Muscle of back (tissue), 13 donors: ENCODE results near the gene PCED1B. TPM values are rescaled to one million over a fixed set of nuclear protein-coding genes. Genes with fewer than 3 reads are reported as not detected.
"Not testable (repeated sequence)": the region's sequence is repeated elsewhere in the genome, so short reads cannot be mapped to it uniquely, and the experiment has no call there.

Source experiments
- DNase-seq, 3 donors: peaks; one replicate each; pipeline versions ENCODE4 v3.0.0 to v3.0.0-alpha.2; 2013
- long read RNA-seq, 9 donors: transcript quantifications; one replicate each; lab custom pipeline, GENCODE V29; 2026
- polyA plus RNA-seq, 10 donors: library from polyadenylated mRNA; unstranded; fragments of 120-200 nt; gene quantifications; one replicate each; pipeline ENCODE4 v1.2.1, GENCODE V29; 2013; ENCODE audit not compliant: insufficient read length in 10 of 10

PCED1B gene, protein sequence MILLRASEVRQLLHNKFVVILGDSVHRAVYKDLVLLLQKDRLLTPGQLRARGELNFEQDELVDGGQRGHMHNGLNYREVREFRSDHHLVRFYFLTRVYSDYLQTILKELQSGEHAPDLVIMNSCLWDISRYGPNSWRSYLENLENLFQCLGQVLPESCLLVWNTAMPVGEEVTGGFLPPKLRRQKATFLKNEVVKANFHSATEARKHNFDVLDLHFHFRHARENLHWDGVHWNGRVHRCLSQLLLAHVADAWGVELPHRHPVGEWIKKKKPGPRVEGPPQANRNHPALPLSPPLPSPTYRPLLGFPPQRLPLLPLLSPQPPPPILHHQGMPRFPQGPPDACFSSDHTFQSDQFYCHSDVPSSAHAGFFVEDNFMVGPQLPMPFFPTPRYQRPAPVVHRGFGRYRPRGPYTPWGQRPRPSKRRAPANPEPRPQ
- 1 to 10 TPM in 3 of 10 donors, under 1 TPM in 7; 0.21 to 3.3 (median 0.86) TPM for polyA plus RNA-seq
- long read RNA-seq, donor 1: 0 reads
- long read RNA-seq, donor 2: 0 reads
- long read RNA-seq, donor 3: 0 reads
- long read RNA-seq, donor 4: 0 reads
- long read RNA-seq, donor 5: 0 reads
- long read RNA-seq, donor 6: 0 reads
- long read RNA-seq, donor 7: 0 reads
- long read RNA-seq, donor 8: 0 reads
- long read RNA-seq, donor 9: 0 reads

DNA sequence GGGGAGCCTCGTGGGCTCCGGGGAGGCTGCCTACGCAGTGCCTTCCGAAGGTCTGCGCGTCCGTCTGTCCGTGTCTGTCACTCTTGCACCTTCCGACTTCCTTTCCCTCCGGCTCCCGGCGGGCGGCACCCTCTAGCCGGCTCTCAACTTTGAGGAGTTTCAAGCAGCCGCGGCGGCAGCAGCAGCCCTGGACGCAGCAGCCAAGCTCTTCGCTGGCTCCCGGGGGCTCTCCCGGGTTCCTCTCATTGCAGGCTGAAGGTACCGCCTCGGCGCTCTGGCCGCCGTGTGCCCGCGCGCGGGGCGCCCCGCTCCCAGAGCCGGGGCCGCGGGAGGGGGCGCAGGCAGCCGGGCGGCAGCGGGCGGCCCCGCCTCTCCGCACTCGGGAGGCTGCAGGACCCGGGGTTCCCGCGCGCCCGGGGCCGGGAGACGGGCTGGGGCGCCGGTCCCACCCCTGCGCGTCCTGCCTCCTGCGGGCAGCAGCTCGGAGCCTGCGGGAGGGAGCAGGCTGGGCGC lies at the start of gene PCED1B, which contains the start of gene AMIGO2:
Gene PCED1B, plus strand, starts transcription at position 154 of the 513 bp plus-strand sequence. CDS start 155,443 bp downstream, outside the sequence.
Gene AMIGO2, minus strand, starts transcription at position 492 of the 513 bp plus-strand sequence. CDS start 957 bp downstream, outside the sequence.
- DNase-seq: peak; percentile 52 to 77 (median 58)

DNA sequence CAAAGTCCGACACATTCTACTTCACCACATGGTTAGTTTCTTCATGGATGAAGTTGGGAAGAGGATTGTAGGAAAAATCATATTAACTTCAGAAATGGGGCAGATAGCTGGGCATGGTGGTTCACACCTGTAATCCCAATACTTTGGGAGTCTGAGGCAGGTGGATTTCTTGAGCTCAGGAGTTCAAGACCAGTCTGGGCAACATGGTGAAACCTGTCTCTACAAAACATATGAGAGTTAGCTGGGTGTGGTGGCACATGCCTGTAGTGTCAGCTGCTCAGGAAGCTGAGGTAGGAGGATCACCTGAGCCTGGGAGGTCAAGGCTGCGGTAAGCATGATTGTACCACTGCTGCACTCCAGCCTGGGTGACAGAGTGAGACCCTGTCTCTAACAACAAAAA lies 49.5 kb upstream of the PCED1B start:
- no peak for DNase-seq

DNA sequence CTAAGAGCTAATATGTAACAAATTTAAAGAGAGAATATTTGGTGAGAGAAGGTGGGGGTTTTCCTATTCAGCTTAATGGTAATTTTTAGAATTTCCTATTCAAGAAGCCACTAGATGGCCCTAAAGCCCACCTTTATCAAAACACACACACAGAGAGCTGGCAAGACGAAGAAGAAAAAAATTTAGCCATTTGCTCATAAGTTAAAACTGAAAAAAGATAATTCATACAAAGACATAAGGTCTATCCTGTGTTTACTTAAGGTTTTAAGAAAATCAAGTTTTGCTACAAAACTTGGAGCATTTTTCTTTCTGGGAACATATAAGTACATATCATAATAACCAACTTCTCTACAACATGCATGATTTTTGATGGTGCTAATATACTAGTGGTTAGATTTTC lies 46.8 kb upstream of the PCED1B start:
- DNase-seq: peak; percentile 48 to 69 (median 49)

DNA sequence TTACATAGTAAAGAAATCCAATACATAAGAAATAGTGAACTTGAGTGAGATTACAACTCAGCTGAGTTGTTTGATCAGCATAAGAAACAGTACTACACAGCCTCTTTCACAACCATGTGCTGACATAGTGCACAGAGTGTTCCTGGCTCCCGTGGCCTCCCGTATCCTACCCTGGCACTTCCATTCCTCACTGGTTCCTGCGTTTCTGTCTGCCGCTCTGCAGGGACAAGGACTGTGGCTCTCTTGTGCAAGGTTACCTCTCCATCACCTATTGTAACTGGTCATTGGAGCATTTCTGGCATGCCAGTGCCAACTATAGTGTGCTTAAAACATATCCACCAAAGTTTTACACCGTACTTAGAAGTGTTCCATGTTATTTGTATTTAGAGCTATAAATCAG lies 46.3 kb upstream of the PCED1B start:
- DNase-seq: no peak

DNA sequence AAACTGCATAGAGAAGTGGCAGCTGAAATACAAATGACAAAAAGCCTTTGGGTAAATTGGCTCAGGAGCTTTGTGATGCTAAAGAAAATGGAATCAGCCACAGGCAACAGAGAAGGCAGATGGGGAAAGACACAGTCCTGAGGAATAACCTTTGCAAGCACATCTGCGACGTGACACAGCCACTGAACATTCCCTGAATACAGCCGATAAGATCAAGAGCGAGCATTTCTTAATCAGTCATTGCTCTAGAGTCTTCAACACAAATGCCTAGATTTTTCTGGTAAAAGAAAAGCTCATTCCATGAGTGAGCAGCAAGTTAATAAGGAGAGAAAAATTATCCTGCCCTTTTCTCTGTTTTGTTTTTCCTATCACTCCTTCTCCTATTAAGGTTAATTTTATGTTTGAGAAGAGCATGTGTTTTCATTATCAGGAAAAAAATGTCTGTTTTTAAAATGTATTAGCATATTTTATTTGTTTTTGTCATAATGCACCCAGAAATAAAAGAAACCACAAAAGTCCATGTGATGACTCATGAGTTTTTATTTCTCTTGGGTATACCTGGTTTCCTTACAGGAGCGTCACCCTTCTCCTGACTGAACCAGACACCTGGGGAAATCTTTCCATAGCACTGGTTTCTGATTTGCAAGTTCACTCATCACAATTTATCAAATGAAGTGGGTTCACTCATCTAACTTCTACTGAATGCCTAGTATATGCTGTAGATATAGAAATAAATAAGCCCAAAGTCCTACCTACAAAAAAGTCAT lies 45.4 kb upstream of the PCED1B start:
- DNase-seq: no peak

DNA sequence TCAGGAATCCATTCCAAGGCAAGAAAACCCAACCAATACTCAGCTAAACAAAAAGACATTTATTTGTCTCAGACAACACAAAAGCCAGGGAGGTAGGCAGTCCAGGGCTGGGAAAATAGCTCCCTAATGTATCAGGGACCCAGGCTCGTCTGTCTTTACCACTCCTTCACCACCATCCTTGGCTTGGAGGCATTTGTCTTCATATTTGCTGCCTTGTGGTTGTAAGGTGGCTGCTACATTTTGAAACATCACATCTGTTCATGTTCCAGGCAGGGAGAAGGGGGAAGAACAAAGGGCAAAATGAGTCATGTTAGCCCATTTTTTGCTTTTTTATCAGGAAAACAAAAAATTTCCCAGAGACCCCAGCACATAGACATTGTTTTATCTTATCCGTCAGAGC lies 44.8 kb upstream of the PCED1B start:
- no peak for DNase-seq

DNA sequence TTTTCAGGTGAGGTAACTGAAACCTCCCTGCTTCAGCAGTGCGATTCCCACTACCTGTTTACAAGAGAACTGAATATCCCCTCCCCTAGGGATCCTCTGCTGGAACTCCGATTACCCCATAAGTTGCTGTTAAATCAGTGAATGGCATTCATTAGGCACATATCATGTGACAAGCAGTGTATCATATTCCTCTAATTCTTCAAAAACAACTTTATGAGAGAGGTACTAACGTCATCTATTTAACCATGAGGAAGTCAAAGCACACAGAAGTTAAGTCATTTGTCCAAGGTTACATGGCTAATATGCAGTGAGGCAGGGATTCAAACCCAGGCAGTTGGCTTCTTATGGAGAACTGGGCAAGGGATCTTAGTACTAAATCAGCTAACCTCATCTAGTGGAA lies 43.9 kb upstream of the PCED1B start:
- DNase-seq: no peak

DNA sequence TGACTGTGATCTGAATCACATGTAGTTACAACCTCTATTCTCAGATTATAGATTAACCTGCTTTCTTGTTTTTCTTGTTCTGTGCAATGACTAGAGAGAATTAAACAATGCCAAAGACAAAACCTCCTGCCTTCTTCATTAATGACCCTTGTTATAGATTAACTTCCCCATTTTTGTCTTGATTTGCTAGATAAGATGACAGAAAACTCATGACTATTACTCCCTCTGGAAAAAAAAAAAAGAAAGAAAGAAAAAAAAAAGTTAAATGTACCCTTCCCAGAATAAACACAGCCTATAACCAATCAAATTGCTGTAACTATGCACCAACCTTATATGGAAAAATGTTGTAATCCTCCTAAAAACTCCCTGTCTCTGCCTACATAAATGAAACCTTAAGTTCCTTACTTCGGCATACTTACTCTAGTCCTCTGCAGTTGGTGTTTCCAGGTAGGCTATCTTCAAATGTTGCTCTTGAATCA lies 41.1 kb upstream of the PCED1B start:
- no peak for DNase-seq

DNA sequence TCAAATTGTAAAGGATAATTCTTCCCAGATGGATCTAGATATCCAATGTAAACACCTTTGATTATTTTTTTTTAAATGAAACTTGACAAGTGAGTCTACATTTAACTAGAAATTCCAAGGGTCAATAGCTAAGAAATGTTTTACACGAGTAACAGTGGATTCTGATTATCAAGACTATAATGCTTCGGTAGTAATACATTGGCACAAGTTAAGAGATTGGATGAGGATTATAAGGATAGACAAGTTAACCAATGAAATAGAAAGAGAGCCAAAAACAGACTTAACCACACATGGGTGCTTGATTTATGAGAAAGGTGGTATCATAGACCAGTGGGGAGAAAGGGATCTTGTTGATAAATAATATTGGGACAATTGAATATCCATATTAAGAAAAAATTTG lies 40.3 kb upstream of the PCED1B start:
- no peak for DNase-seq

DNA sequence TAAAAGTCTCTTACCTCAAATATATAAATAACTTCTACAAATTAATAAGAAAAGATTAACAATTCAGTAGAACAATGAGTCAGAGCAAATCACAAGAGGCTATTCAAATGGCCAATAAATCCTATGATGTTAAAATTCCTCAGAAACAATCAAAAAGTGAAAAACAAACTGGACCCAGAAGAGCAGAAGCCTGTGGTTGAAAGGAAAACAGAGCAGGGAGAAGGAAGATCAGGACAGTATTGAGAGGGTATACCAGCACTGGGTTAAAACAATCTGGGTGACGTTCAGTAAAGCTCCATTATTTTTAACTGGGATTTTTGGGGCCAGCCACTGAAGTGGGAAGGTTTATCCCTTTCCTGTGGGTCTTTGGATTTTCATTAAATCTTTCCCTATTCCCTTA lies 39.7 kb upstream of the PCED1B start:
- DNase-seq: no peak

DNA sequence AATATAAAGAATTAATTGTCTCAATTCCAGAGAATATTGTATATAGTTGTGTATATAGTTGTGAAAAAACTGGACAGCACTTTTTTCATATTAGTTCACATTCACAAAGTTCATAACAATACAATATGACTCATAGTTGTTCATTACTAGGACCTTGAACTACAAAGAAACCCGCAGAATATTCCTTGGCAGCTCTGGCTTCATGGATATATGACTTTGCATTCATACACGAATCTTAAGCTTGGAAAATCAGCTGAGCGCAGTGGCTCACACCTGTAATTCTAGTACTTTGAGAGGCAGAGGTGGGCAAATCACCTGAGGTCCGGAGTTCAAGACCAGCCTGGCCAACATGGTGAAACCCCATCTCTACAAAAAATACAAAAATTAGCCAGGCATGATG lies 38.1 kb upstream of the PCED1B start:
- DNase-seq: no peak

DNA sequence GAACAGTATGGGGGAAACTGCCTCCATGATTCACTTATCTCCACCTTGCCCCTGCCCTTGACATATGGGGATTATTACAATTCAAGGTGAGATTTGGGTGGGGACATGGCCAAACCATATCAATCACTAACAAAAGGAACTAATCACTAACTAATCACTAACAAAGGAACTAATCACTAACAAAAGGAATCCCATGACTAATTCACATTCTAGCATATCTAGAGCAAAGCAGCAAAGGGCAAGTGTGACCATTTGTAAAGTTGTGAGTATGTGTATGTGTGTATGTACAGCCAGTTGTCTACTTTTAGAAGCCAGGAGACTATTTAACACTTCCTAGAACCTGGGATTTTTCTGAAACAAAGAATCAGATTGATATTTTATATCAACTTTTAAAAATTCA lies 30.9 kb upstream of the PCED1B start:
- DNase-seq: no peak

DNA sequence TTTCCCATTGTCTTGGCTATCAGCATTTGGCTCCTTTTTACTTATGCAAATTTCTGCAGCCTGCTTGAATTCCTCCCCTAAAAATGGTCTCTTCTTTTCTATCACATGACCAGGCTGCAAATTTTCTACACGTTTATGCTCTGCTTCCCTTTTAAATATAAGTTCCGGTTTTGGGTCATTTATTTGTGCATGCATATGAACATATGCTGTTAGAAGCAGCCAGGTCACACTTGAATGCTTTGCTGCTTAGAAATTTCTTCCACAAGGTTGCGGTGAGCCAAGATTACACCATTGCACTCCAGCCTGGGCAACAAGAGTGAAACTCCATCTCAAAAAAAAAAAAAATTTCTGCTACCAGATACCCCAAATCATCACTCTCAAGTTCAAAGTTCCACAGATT lies 28.1 kb upstream of the PCED1B start:
- DNase-seq: not testable (repeated sequence)

DNA sequence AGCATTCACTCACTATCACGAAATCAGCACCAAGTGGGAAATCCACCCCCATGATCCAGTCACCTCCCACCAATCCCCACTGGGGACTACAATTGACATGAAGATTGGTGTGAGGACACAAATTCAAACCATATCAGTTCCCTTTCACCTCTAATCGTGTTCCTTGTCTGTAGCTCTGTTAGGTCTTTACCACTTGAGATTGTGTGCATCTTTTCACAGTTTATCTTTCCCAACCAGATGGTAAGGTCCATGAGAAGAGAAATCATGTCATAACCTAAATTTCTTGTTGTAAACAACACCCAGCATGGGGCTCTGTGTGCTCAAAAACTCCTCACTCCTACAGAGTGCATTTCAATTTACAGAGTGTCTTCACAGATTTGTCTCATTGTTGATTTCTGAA lies 27.1 kb upstream of the PCED1B start:
- DNase-seq: no peak

DNA sequence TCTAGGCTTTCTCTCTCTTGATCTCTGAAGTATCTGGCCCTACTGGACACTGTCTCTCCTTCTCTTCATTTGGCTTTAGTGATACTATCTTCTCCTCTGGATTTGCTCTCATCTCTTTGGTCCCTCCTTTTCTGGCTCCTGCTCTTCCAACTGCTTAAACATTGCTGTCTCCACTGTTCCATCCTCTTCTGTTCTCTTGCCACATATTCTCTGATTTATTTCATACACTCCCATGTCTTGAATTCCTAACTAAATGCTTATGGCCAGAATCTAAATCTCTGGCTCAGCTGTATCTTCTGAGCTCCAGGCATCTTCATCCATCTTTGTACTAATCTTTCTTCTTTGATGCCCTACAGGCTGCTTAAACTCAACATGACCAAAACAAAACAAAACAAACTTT lies 25.5 kb upstream of the PCED1B start:
- DNase-seq: peak in 1 of 3 donors; percentile 26

DNA sequence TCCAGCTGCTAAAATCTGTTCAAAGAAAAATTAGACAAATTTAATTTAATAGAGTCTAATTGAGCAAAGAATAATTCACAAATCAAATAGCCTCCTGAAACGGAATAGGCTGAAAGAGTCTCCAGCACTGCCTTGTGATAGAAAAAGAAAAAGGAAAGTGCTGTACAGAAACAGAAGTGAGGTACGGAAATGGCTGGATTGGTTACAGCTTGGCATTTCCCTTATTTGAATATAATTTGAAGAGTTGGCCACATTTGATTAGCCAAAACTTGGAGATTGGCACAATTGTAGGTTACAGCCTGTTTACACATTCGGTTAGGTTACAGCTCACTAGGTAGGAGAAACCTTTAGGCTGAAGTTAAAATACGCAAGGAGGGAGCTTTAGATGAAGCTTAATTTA lies 24.8 kb upstream of the PCED1B start:
- no peak for DNase-seq

DNA sequence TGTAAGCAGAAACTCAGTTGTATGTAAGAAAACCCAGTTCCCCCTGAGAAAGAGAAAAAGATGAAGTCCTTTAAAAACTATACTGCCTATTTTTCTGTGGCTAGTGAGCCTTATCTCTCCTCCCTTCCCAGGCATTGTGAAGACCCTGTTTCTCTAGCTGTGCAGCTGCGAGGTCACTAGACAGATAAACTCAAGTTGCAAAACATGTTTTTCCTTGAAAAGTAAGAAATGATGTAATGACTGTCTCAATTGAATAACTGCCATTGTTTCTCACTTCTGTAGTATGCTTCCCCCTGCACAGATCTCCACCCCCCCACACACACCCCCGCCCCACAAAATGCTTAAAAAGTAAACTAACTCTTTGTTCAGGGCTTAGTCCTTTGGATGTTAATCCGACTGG lies 23.6 kb upstream of the PCED1B start:
- not testable (repeated sequence) for DNase-seq

DNA sequence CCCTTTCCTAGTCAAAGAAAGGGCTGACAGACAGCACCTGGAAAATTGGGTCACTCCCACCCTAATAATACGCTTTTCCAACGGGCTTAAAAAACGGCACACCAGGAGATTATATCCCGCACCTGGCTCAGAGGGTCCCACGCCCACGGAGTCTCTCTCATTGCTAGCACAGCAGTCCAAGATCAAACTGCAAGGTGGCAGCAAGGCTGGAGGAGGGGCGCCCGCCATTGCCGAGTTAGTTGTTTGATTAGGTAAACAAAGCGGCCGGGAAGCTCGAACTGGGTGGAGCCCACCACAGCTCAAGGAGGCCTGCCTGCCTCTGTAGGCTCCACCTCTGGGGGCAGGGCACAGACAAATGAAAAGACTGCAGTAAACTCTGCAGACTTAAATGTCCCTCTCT lies 22.5 kb upstream of the PCED1B start:
- DNase-seq: not testable (repeated sequence)

DNA sequence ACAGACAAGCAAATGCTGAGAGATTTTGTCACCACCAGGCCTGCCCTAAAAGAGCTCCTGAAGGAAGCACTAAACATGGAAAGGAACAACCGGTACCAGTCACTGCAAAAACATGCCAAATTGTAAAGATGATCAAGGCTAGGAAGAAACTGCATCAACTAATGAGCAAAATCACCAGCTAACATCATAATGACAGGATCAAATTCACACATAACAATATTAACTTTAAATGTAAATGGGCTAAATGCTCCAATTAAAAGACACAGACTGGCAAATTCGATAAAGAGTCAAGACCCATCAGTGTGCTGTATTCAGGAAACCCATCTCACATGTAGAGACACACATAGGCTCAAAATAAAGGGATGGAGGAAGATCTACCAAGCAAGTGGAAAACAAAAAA lies 20.8 kb upstream of the PCED1B start:
- not testable (repeated sequence) for DNase-seq

DNA sequence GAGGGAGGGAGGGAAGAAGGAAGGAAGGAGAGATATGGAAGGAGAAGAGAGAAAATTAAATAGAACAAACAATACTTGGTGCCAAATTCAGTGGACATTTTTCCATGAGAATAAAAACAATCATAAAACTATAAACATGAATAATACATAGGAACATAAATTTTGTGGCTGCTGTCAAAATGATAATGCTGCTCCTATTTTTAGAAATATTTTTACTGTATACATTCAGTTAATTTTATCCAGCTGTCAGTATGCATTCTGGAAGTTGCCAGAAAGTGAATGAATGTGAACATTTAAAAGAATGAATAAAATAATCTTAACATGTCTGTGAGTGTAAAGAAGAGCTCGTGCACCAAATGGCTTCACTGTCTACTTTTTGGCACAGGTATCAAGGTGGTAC lies 13.9 kb upstream of the PCED1B start:
- DNase-seq: no peak

DNA sequence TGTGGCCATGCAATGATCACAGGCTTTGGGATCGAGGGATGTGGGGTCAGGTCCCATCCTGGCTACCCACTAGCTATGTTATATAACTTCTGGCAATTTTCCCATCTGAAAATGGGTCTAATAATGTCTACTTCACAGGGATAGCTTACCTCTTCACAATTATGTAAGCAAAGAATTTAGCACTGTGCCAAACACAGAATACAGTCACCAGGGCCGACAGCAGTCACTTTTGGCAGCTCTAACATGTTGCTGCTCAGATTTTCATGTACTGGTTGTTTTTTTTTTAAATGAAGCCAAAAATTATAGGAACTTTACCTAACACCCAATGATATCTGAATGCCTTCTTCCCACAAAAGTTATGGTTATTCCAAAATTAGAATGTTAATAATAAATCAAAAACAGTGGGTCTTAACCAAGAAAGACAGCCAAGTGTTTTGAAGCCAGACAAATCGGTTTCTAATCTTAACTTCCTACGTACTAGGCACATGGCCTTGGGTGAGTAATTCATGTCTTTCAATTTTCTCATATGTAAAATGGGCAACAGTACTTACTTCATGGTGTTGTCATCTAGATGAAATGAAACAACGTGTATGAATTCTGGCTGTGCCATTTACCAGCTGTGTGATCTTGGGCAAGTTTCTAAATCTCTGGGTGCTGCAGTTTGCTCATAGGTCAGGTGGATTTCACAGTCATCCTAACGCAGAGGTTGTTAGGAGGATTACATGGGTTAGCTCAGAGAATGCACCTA lies 13.0 kb upstream of the PCED1B start:
- DNase-seq: peak in 1 of 3 donors; percentile 36
